NK-92 treated with Interleukin-12 subunit alpha and Interleukin-12 subunit beta, amount 100 ng/mL, for 24 hours (cell line): Measurements from ENCODE around the gene NAP1L4.

Experiments
- DNase-seq: peaks from one replicate; lab custom pipeline; 2025; lab: John Stamatoyannopoulos, UW

The NAP1L4 gene

DNA sequence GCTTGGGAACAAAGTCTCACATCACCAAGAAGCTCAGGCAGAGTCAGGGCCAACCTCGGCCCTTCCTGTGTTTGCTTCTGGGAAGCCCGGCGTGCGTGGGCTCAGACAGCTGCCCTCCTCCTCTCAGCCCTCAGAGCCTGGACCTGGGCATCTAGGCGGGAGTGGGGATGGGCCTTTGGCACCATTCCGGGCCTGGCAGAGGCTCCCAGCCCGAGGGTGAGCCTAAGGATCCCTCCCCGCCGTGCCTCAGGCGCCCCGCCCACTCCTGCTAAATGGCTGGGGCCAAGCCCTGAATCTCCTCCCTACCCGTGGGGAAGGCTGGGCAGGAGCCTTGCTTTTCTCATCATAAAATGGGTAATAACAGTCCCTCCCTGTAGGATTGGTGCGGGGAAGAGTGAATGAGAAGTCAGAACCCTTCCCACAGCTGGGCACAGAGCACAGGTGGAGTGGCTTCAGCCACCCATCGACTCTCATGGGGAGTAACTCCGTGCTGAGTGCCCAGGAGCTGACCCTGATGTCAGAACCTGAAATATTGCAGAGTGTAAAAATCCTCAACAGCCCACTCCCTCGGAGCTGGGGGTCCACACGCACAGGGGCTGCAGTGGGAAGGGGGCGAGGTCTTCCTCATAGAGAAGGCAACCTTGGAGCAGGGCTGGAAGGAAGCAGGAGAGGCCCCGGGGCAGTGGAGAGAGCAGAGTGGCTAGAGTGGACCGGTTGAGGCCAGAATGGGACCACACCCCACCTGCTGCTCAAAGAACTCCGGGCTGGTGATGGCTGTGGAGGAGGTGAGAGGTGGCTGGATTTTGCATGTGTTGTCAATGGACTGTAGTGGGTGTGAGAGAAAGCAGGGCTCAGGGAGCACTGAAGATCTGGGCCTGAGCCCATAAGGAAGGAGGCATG lies 87.7 kb downstream of the NAP1L4 start:
- DNase-seq, result no peak

- no peak for DNase-seq
Observed at GRCh38 chr11:2903672-2904011, 88.5 kb downstream of the NAP1L4 start.

GRCh38 chr11:2902784-2903671 lies 89.1 kb downstream of the NAP1L4 start:
- no peak for DNase-seq

DNA sequence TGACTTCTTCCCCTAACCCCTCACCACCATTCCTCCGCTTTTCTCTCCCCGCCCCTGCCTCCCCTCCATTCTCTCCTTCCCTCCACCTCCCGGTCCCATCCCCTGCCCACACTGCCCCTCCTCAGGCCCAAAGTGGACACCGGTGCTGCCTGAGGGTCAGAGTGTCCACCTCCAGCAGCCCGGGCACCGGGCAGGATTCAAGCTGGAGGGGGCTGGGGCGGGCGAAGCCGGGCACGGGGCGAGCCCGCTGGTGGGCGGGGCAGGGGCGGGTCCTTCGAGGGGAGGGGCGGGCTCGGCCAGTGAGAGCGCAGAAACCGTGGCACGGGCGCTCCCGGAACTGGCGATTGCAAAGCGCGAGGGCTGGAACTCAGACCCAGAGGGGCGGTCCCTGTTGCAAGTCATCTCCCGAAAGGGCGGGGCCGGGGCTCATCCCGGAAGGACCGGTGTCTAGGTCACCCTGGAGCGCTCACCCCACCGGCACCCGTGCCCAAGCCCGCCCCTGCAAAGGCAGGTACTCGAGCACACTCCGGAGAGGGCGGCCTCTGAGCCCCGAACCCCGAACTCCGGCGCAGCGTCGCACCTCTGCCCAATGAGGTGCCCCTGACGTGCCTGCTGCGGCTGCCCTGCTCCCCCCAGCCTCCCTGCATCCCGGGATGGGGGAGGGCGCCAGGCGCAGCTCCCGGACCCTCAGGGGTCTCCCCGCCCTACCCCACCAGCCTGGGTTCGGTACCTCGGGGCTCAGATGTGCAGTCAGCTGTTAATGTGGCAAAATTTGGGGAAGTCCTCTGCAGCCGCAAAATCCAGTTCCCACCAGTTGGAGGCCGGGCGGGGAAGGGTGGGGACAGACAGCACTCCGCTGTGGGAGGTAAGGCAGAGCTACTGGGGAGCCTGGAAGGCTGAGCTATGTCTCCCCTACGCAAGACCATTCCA lies 90.0 kb downstream of the NAP1L4 start:
- DNase-seq, result peak; percentile 91

- no peak for DNase-seq
Observed at GRCh38 chr11:2901196-2901796, 90.8 kb downstream of the NAP1L4 start.

DNA sequence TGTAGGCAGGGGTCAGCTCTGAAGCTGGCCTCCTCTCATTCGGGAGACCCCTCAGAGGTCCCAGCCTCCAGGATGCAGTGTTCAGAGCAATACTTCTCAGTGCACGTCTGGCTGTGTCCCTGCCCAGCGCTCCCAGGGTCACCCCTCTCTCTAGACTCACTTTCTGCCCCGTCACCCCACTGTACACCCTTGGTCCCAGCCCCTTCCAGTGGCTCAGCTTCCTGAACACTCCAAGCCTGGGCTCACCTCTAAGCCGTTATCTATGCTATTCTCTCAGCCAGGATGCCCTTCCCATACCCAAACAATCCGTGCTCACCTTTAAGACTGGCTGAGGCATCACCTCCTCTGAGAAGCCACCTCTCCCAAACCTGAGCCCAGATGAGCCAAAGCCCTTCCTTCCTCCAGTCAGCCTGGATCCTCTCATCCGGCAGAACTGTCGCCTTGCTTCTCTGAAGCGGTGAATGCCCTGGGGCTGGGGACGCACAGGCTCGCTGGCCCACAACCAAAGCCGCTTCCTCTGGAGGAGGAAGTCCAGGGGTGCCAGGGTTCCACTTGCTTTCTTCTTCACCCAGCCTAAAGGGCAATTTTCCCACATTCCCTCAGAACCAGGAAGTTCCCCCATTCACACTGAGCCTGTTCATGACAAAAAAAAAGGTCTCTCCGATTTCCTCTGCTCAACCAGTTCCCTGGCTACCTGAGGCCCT lies 92.9 kb downstream of the NAP1L4 start:
- DNase-seq, result no peak

- DNase-seq, result peak; percentile 71
Observed at GRCh38 chr11:2898366-2899079, 93.6 kb downstream of the NAP1L4 start.

- no peak for DNase-seq
Observed at GRCh38 chr11:2897048-2897447, 95.1 kb downstream of the NAP1L4 start.

- DNase-seq, result no peak
Observed at GRCh38 chr11:2896047-2896446, 96.1 kb downstream of the NAP1L4 start.
